ENCODE measurements around the gene SCTR.

SCTR gene

GRCh38 chr2:119522671-119523070, 1.6 kb downstream of the SCTR start:
- DNase-seq = no peak

GRCh38 chr2:119521433-119522050, 2.7 kb downstream of the SCTR start:
- no peak for DNase-seq

- DNase-seq = no peak
These were observed 3.4 kb downstream of the SCTR start for GRCh38 chr2:119520696-119521432.

GRCh38 chr2:119519057-119519408, 5.2 kb downstream of the SCTR start:
- DNase-seq = no peak

GRCh38 chr2:119518401-119519056, 5.8 kb downstream of the SCTR start:
- DNase-seq = no peak

GRCh38 chr2:119517433-119517832, 6.8 kb downstream of the SCTR start:
- peak; percentile 52 for DNase-seq

- DNase-seq = no peak
These were observed 8.2 kb downstream of the SCTR start for GRCh38 chr2:119516121-119516520.

- no peak for DNase-seq
These were observed 10.5 kb downstream of the SCTR start for GRCh38 chr2:119513832-119514231.

GRCh38 chr2:119512946-119513345, 11.3 kb downstream of the SCTR start:
- DNase-seq = no peak

GRCh38 chr2:119511989-119512388, 12.3 kb downstream of the SCTR start:
- DNase-seq = no peak

- DNase-seq = no peak
These were observed 15.5 kb downstream of the SCTR start for GRCh38 chr2:119508756-119509155.

- DNase-seq = no peak
These were observed 27.6 kb downstream of the SCTR start for GRCh38 chr2:119496682-119497081.

GRCh38 chr2:119495948-119496347, 28.3 kb downstream of the SCTR start:
- DNase-seq = no peak

GRCh38 chr2:119494163-119494790, 30.0 kb downstream of the SCTR start:
- DNase-seq = no peak

- no peak for DNase-seq
These were observed 32.3 kb downstream of the SCTR start for GRCh38 chr2:119491776-119492525.

GRCh38 chr2:119490653-119491195, 33.6 kb downstream of the SCTR start:
- DNase-seq = no peak

- no peak for DNase-seq
These were observed 34.2 kb downstream of the SCTR start for GRCh38 chr2:119490106-119490505.

GRCh38 chr2:119489232-119489952, 34.9 kb downstream of the SCTR start:
- DNase-seq = no peak

- no peak for DNase-seq
These were observed 35.8 kb downstream of the SCTR start for GRCh38 chr2:119488245-119489214.

GRCh38 chr2:119487434-119488244, 36.6 kb downstream of the SCTR start:
- no peak for DNase-seq

Data from activated CD4-positive, alpha-beta T cell treated with anti-CD3 and anti-CD28 coated beads, Interleukin-2, Interleukin-6, amounts not matched to agents 100 ng/mL and 50 ng/mL, durations not matched to agents 16 hours and 8 hours (primary cell).